HepG2 (cell line): ENCODE data around the gene GATC. TPM values are rescaled to one million over a fixed set of nuclear protein-coding genes. Genes with fewer than 3 reads are reported as not detected.

ENCODE experiments used
- ATF7-NPFF ChIP-seq: sonication (generic); formaldehyde crosslinking; IDR thresholded peaks from 2 replicates; pipeline ENCODE4 v1.8.1; 2023; ENCODE audit warnings: mild to moderate bottlenecking, low read depth, missing genetic modification reagents, moderate library complexity
- ATRX ChIP-seq: sonication (generic); formaldehyde crosslinking; IDR thresholded peaks from 2 replicates; pipeline ENCODE4 v1.4.0; 2020; ENCODE audit warnings: missing genetic modification reagents, borderline replicate concordance
- HBP1 ChIP-seq: IDR thresholded peaks from 2 replicates; pipeline ENCODE4 v1.6.1; 2016; ENCODE audit warnings: low read depth, control low read depth
- HIVEP1 ChIP-seq: sonication (generic); formaldehyde crosslinking; IDR thresholded peaks from 2 replicates; pipeline ENCODE4 v1.4.0; 2020; ENCODE audit warnings: mild to moderate bottlenecking, missing genetic modification reagents
- HMGXB3 ChIP-seq: sonication (generic); formaldehyde crosslinking; IDR thresholded peaks from 2 replicates; pipeline ENCODE4 v1.4.0; 2020; ENCODE audit warnings: missing genetic modification reagents, borderline replicate concordance
- HNRNPUL1 ChIP-seq: fragments of 200-400 bp; formaldehyde crosslinking; IDR thresholded peaks from 2 replicates; pipeline ENCODE4 v1.6.1; 2017; ENCODE audit warnings: low read depth, mild to moderate bottlenecking, low read length, moderate library complexity
- KDM3A ChIP-seq: IDR thresholded peaks from 2 replicates; pipeline ENCODE4 v1.6.1; 2018; ENCODE audit warnings: low read depth, missing compliant biosample characterization
- KMT2A ChIP-seq: sonication (generic); formaldehyde crosslinking; IDR thresholded peaks from 2 replicates; pipeline ENCODE4 v1.4.0; 2020; ENCODE audit warnings: missing genetic modification reagents
- NFIC ChIP-seq: IDR thresholded peaks from 2 replicates; pipeline ENCODE4 v1.6.1; 2012; ENCODE audit warnings: mild to moderate bottlenecking, low read length, inconsistent platforms
- POLR2AphosphoS5 ChIP-seq: IDR thresholded peaks from 2 replicates; pipeline ENCODE4 v1.6.1; 2012; ENCODE audit warnings: low read depth, low read length
- RFXANK ChIP-seq: IDR thresholded peaks from 2 replicates; pipeline ENCODE4 v1.6.1; 2016
- TAF15 ChIP-seq: fragments of 200-400 bp; formaldehyde crosslinking; IDR thresholded peaks from one replicate; pipeline ENCODE4 v1.6.1; 2018; ENCODE audit warnings: mild to moderate bottlenecking, low read depth, low read length; ENCODE audit not compliant: poor library complexity, severe bottlenecking
- TRIM22 ChIP-seq: fragments of 450-650 bp; IDR thresholded peaks from 2 replicates; pipeline ENCODE4 v1.6.1; 2017
- ZC3H4 ChIP-seq: sonication (generic); formaldehyde crosslinking; IDR thresholded peaks from 2 replicates; pipeline ENCODE4 v1.4.0; 2020; ENCODE audit warnings: missing genetic modification reagents, borderline replicate concordance
- ZMYM4 ChIP-seq: sonication (generic); formaldehyde crosslinking; IDR thresholded peaks from 2 replicates; pipeline ENCODE4 v1.8.1; 2023; ENCODE audit warnings: mild to moderate bottlenecking, missing genetic modification reagents
- ZNF138 ChIP-seq: sonication (generic); formaldehyde crosslinking; IDR thresholded peaks from 2 replicates; pipeline ENCODE4 v1.5.0; 2020; ENCODE audit warnings: mild to moderate bottlenecking, low read depth, missing genetic modification reagents
- ZNF264 ChIP-seq: sonication (generic); formaldehyde crosslinking; IDR thresholded peaks from 2 replicates; pipeline ENCODE4 v1.4.0; 2020; ENCODE audit warnings: missing genetic modification reagents
- ZNF616 ChIP-seq: sonication (generic); formaldehyde crosslinking; IDR thresholded peaks from 2 replicates; pipeline ENCODE4 v1.5.0; 2020; ENCODE audit warnings: low read depth, mild to moderate bottlenecking, missing genetic modification reagents
- ZNF713 ChIP-seq: sonication (generic); formaldehyde crosslinking; IDR thresholded peaks from 2 replicates; pipeline ENCODE4 v1.4.0; 2020; ENCODE audit warnings: mild to moderate bottlenecking, missing genetic modification reagents
- ZNF770 ChIP-seq: sonication (generic); formaldehyde crosslinking; IDR thresholded peaks from 2 replicates; pipeline ENCODE4 v1.5.0; 2020; ENCODE audit warnings: mild to moderate bottlenecking, missing genetic modification reagents
- polyA plus RNA-seq, 8 experiments: library from polyadenylated mRNA; depleted of rRNA in 3 of 8; stranded (reverse) in 7 of 8; unstranded in 1 of 8; fragments of >200 nt; fragmentation: Illumina TruSeq in 4 of 8; extraction: Trizol in 4 of 8; gene quantifications; 2 replicates each; pipeline versions ENCODE4 v1.2.1 to v1.2.3, GENCODE V29; 2011 to 2016; ENCODE audit warnings: low read depth in 4 of 8, missing spikeins in 1 of 8, mixed read lengths in 1 of 8; ENCODE audit not compliant: insufficient read depth in 1 of 8
- total RNA-seq, 5 experiments: library from RNA; depleted of rRNA; stranded (reverse); fragments of >200 nt; fragmentation: Illumina TruSeq; extraction: Trizol; gene quantifications; 2 replicates each; pipeline ENCODE4 v1.2.3, GENCODE V29; 2016; ENCODE audit warnings: low read depth in 1 of 5

The GATC gene
- total and polyA plus RNA-seq, 2 of the 13 experiments (the other 11 are each of a cell fraction or from before 2014, with no cell fraction given) = 17.7 to 29.7 TPM

GRCh38 chr12:120495731-120496412 is 49.6 kb downstream of the GATC start, which contains the start of gene DYNLL1 (continued):
- TF ChIP-seq TRIM22 = no peak
- no peak for TF ChIP-seq ATRX (CRISPR knock-in tag)
- no peak for TF ChIP-seq ZNF616 (CRISPR knock-in tag)
- TF ChIP-seq KMT2A (CRISPR knock-in tag) = peak; percentile 58; the same call in 1 of the 2 replicates
- TF ChIP-seq ZNF264 = no peak
- TF ChIP-seq ATF7-NPFF (CRISPR knock-in tag) = peak; percentile 51
- TF ChIP-seq KDM3A (CRISPR knock-in tag) = no peak
- TF ChIP-seq ZNF713 (CRISPR knock-in tag) = no peak
- no peak for TF ChIP-seq ZC3H4 (CRISPR knock-in tag)
- peak; percentile 57; the same call in 1 of the 2 replicates for TF ChIP-seq HIVEP1 (CRISPR knock-in tag)
- TF ChIP-seq ZNF138 = no peak
- no peak for TF ChIP-seq NFIC
- TF ChIP-seq HBP1 (CRISPR knock-in tag) = peak; percentile 68; the same call in 1 of the 2 replicates
- peak; percentile 82; the same call in 1 of the 2 replicates for TF ChIP-seq RFXANK (CRISPR knock-in tag)
- TF ChIP-seq HMGXB3 = no peak; the same call in 1 of the 2 replicates
- no peak for TF ChIP-seq HNRNPUL1
- TF ChIP-seq ZMYM4 = peak; percentile 59; the same call in 1 of the 2 replicates
- TF ChIP-seq TAF15 = no peak
- TF ChIP-seq ZNF770 (CRISPR knock-in tag) = 0 out of 2 replicates have a peak, but pooled peaks have one; percentile 14
- peak; percentile 95 for TF ChIP-seq POLR2AphosphoS5
